A549 treated with GW870086 at 1 μM for 4 hours (cell line): ENCODE results near the gene BACE2. TPM values are rescaled to one million over a fixed set of nuclear protein-coding genes. Genes with fewer than 3 reads are reported as not detected.

Experiments
- total RNA-seq: library from RNA; stranded (reverse); fragments of 200-300 nt; extraction: Qiagen RNA extraction; gene quantifications from 5 replicates; pipeline ENCODE4 v1.2.3, GENCODE V29; 2022; ENCODE audit warnings: low read depth

The BACE2 gene
- 21.5 to 24.5 TPM (median 22.3 TPM) in 5 replicates for total RNA-seq

DNA sequence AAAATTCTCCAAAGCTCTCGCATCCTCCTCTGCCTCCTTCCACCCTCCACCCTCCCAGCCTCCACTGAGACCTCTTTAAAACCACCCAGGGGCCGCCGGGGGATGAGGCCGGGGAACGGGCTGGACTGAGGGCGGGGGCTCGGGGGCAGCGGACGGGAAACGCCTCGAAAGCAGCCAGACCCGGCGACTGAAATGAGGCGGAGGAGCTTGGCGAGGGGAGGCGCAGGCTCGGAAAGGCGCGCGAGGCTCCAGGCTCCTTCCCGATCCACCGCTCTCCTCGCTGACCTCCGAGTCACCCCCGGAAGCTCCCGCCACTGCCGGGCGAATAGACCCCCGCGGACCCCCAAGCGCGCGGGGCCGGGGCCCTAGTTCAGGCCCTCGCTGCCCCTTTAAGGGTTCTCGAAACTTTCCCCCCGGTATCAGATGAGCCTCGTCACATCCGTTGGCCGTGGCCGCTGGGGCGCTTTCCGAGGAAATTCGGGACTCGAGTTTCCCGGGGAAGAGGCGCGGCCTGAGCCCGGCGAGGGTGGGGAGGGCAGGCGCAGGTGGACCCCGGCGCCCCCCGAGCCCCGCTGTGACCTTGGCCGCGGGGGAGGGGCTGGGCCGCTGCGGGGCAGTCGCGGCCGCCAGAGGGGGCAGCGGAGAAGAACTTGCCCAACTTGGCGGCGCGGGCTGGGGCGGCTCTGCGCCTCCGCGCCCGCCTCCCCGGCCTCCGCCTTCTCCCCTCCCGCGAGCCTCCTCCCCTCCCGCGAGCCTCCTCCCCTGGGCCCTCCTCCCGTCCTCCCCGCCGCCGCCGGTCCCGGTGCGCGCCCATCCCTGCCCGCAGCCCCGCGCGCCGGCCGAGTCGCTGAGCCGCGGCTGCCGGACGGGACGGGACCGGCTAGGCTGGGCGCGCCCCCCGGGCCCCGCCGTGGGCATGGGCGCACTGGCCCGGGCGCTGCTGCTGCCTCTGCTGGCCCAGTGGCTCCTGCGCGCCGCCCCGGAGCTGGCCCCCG lies at the start of gene BACE2:
Gene BACE2, plus strand, starts transcription at position 813 of the 995 bp plus-strand sequence. Its CDS starts 104 bp downstream, at position 917.

DNA sequence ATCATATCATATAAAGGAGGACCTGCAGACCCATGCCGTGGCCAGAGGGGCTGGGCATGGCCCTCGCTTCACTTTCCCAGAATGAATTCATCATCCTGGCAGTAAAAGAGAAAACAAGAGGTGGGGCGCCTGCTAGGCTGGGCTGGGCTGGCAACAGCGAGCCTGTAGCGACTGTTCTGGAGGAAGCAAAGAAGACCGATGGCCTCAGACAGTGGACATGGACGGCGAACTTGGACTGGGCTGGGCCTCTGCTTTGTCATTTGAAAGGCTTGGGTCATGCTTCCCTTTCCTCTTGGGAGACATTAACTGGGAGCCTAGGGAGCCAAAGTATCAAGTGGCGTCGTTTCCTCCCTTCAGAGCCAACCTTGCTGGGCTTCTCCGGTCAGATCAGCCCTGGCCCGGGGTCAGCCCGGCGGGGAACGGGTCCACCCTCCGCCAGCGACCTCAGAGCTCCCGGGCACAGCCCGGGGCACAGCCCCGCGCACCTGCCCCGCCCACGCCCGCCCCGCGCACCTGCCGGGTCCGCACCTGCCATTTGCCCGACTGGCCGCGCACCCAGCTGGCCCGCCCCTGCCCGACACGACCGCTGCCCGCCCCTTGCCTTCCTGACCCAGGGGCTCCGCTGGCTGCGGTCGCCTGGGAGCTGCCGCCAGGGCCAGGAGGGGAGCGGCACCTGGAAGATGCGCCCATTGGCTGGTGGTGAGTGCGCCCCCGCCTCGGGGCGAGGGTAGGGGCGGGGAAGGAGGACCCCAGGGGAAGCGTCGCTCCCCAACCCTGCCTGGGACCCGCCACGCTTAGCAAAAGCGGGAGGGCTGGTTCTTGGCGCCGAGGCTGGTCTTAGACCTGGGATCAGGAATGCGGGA lies 148.5 kb downstream of the BACE2 start, which contains the start of gene FAM3B:
Gene FAM3B, plus strand, starts transcription at position 602 of the 863 bp plus-strand sequence. Its CDS starts 79 bp downstream, at position 681.

Other genes starting within 250 kb of the BACE2 start
- gene FAM3B, start 148.6 kb downstream of the BACE2 start, total RNA-seq, result not detected in 5 replicates
- gene MX2, start 193.9 kb downstream of the BACE2 start, total RNA-seq, result 0.15 TPM in 1 of 5 replicates, not detected in the others